Measurements from ENCODE around the gene PAX7. TPM values are rescaled to one million over a fixed set of nuclear protein-coding genes. Genes with fewer than 3 reads are reported as not detected.

The PAX7 gene
- total and polyA plus RNA-seq, 2 donors (not counting 3 experiments of a cell fraction or from before 2014, with no cell fraction given): not detected

DNA sequence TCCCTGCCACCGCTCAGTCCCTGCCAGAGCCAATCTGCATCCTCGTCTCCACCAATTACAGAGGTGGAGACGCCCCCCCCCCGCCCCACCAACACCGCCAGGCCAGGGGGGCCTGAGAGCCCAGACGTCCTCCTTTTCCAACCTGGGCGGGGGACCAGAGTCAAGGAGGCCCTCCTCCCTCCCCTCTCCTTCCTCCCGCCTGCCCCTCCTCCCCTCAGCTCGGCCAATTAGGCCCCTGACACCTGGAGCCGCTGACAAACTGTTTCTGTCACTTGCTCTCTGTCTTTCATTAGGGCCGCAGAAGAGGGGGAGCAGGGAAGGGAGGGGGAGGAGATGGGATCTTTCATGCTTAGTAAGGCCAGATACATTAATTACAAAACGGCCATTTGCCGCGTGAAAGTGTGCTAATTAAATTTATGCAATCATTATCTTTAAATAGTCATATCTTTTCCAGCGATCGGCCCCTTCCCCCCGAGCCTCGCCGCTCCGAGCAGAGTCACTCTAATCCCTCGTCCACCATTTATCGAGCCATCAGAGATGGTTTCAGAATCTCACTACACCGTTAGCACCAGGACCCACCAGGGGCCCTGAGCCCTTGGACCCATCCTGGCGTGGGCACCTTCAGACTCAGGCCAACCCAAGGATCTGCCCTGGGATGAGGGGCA, 94.7 kb downstream of the PAX7 start:
- Histone ChIP-seq H3K36me3 (ENCODE audit: control insufficient read depth in 2 of 2, extremely low read depth in 1 of 2, insufficient read depth in 2 of 2, low read length in 2 of 2) (no peaks in the 10 kb centered on the region), H4K20me1 (replicated peaks; ENCODE audit: control insufficient read depth, extremely low read depth, insufficient read depth, low read length) (no peaks in the 10 kb centered on the region), H3K4me2 (ENCODE audit: insufficient read depth, low read length) (no peak overlapping the region), H2AFZ (ENCODE audit: low read depth, low read length) (no peak overlapping the region), H3K27me3 (ENCODE audit: control insufficient read depth in 2 of 2, insufficient read depth in 2 of 2, low read length in 2 of 2) (no peaks in the 10 kb centered on the region), H3K27ac (ENCODE audit: insufficient read depth, low read depth, low read length) (no peak overlapping the region), H3K4me3 (replicated peaks in 1 of 3; ENCODE audit: insufficient read depth in 1 of 3, low read depth in 1 of 3, low read length in 3 of 3) (no peak overlapping the region), H3K79me2 (ENCODE audit: control insufficient read depth, insufficient read depth, low read length) (no peaks in the 10 kb centered on the region), H3K9me1 (replicated peaks; ENCODE audit: control insufficient read depth, extremely low read depth, insufficient read depth, low read length) (no peaks in the 10 kb centered on the region), H3K4me1 (ENCODE audit: control insufficient read depth, extremely low read depth, insufficient read depth, low read length) (no peaks in the 10 kb centered on the region), H3K9me3 (replicated peaks; ENCODE audit: control insufficient read depth, insufficient read depth, low read length) (no peaks in the 10 kb centered on the region), H3K9ac (replicated peaks; ENCODE audit: extremely low read depth, insufficient read depth, low read length) (no peak overlapping the region)
- TF ChIP-seq FOS (IDR thresholded peaks at IDR 0.05; ENCODE audit: borderline replicate concordance, insufficient read depth, low read length) (no peak), MYC (IDR thresholded peaks at IDR 0.05; ENCODE audit: low read depth, low read length) (no peak), JUN (IDR thresholded peaks at IDR 0.05; ENCODE audit: borderline replicate concordance, insufficient read depth, insufficient read length, low read depth) (no peak), GATA2 (IDR thresholded peaks at IDR 0.05; ENCODE audit: insufficient read depth, insufficient read length, low read depth, low read length) (no peak), EZH2 (IDR thresholded peaks at IDR 0.05; ENCODE audit: borderline replicate concordance, low read depth, low read length, severe bottlenecking) (no peak), POLR2A (IDR thresholded peaks at IDR 0.05; ENCODE audit: low read depth, low read length) (no peak), POLR2AphosphoS5 (IDR thresholded peaks at IDR 0.05; ENCODE audit: insufficient read depth, low read depth, low read length) (no peak)
- TF ChIP-seq, protein P1, sequence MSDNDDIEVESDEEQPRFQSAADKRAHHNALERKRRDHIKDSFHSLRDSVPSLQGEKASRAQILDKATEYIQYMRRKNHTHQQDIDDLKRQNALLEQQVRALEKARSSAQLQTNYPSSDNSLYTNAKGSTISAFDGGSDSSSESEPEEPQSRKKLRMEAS (IDR thresholded peaks at IDR 0.05; ENCODE audit: insufficient read depth, insufficient read length): no peak
- TF ChIP-seq, protein P2, sequence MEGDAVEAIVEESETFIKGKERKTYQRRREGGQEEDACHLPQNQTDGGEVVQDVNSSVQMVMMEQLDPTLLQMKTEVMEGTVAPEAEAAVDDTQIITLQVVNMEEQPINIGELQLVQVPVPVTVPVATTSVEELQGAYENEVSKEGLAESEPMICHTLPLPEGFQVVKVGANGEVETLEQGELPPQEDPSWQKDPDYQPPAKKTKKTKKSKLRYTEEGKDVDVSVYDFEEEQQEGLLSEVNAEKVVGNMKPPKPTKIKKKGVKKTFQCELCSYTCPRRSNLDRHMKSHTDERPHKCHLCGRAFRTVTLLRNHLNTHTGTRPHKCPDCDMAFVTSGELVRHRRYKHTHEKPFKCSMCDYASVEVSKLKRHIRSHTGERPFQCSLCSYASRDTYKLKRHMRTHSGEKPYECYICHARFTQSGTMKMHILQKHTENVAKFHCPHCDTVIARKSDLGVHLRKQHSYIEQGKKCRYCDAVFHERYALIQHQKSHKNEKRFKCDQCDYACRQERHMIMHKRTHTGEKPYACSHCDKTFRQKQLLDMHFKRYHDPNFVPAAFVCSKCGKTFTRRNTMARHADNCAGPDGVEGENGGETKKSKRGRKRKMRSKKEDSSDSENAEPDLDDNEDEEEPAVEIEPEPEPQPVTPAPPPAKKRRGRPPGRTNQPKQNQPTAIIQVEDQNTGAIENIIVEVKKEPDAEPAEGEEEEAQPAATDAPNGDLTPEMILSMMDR (IDR thresholded peaks at IDR 0.05; ENCODE audit: extremely low read depth in 1 of 2, insufficient read depth in 1 of 2, low read depth in 1 of 2, low read length in 2 of 2): no peak
- dilution Hi-C loops (cut with MboI; ENCODE audit: extremely low pct_ligation_motif_present, low sequenced_read_pairs) (no loop called here), intact Hi-C loops (cut with micrococcal nuclease) (no loop called here)
- DNase-seq (ENCODE audit: low read depth, low spot score) (no peak), FAIRE-seq (no peak)
- no TSS peak for BruUV-seq (replicated peaks)
- CTCF ChIA-PET: no interaction called here
- POLR2A ChIA-PET: no interaction called here
